Suppressor macrophage treated with lipopolysaccharide for 1 hour (primary cell): Measurements from ENCODE around the gene HNRNPAB.

Source experiments
- DNase-seq, 3 donors: peaks; one replicate each; pipeline ENCODE4 v3.0.0-alpha.2; 2020 to 2022

HNRNPAB gene

DNA sequence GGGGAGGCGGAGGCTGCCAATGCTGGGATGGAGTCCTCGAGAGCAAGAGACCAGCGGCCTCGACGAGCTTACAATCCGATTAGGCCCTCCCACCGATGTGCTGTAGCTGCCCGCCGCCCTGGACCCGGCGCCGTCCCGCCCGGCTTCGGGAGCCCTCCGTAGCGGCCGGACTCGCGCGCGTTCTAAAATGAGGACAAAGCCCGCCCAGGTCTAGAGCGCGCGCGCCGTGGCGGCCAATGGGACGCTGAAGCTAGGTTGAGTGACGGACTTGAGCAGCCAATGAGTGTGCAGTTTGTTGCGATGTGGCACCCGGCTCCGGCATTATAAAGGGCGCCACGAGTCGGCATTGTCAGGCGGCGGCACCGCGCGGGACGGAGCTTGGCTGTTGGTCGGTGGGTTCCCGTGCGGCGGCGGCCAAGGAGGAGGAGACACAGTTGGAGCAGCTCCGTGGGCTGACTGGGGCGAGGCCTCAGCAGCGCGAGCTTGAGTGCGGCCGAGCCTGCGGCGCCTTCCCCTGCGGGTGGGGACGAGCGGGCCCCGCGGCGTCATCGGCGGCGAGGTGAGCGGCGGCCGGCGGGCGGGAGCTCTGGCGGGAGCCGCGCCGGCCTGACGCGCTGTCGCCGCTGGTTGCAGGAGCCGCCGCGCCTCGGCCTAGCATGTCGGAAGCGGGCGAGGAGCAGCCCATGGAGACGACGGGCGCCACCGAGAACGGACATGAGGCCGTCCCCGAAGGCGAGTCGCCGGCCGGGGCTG is at the start of gene HNRNPAB:
HNRNPAB (plus strand) TSS at position 352 of the 753 bp plus-strand sequence; CDS start at position 657, 305 bp downstream.
- DNase-seq, result peak; percentile 97 to 99 (median 97)

DNA sequence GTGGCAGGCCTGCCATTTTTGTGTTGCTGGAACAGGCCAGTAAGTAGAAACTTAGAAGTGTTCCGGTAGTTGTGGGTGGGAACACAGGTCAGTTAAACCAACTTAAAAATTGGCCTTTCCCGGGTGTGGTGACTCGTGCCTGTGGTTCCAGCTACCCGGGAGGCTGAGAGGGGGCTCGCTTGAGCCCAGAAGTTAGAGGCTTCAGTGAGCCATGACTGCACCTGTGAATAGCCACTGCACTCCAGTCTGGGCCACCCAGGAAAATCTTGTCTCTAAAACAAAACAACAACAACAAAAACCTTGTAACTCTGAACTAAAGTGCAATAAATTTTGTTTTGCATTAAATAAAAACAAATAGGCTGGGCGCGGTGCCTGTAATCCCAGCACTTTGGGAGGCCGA is 49.3 kb upstream of the HNRNPAB start:
- no peak for DNase-seq

DNA sequence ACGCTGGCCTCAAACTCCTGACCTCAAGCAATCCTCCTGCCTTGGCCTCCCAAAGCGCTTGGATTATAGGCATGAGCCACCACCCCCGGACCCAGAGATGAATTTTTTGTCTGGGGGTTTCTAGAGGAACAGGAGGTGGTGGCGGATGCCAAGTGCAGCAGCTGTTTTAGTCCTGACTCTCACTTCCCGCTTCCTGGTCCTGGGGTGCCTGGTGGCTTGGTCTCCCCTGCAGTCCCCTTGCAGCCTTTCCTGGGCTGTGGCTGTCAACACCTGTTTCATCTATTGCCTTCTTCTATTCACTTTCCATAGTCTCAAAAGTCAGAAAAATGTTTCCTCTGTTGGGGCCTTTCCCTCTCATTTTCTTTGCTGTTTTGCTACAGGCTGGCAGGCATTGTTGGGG is 44.2 kb upstream of the HNRNPAB start:
- no peak for DNase-seq

DNA sequence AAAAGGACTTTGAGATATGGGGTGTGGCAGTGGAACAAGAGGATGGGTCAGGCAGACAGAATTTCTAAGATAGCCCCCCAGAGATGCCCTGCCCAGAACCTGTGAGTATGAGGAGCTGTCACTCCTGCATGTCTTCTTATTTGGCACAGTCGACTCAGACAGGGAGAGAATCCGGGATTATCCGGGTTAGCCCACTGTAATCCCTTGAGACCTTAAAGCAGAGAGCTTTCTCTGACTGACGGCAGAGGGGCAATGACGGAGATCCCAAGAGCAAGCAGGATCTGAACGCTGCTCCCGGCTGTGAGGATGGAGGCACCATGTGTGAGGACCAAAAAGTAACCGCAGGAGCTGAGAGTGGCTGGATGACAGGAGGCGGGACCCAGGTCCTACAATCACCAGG is 41.9 kb upstream of the HNRNPAB start:
- no peak for DNase-seq

DNA sequence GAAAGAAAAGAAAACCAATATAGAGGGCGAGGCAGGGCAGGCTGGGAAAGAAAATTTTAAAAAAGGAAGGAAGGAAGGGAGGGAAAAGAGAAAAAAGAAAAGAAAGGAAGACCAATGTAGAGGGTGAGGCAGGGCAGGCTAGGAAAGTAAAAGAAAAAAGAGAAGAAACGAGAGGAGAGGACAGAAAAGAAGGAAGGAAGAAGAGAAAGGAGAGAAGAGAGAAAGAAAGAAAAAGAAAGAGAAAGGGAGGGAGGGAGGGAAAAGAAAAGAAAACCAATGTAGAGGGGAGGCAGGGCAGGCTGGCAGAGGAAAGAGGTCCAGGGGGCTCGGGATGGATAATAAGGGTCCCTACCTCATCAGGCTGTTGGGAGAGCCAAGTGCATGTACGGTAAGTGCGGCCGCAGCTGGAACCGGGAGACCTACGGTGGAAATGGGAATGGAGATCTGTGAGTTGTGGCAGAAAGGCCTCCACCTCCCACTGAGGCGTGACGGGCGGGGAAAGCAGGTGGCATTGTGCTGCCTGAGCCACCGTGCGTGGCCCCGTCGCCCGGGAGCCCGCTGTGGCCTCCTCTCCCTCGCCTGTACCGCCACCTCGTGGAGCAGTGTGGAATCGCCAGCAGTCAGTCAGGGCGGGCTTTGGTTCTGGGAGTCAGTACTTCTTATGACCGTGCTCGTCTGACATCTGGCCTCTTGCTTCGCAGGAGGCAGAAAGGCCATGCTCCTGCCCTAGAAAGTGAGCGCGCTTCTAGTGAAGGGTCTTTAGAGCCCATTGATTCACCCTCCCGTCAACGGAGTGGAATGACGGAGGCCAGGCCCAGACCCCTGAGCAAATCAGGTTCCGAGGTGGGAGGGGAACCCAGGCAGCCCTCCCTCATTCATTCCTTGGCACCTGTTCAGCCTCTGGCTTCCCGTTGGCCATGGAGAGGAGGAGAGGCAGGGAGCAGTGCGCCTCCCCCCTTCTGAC is 40.3 kb upstream of the HNRNPAB start:
- DNase-seq, result peak; percentile 83 to 91 (median 90)

DNA sequence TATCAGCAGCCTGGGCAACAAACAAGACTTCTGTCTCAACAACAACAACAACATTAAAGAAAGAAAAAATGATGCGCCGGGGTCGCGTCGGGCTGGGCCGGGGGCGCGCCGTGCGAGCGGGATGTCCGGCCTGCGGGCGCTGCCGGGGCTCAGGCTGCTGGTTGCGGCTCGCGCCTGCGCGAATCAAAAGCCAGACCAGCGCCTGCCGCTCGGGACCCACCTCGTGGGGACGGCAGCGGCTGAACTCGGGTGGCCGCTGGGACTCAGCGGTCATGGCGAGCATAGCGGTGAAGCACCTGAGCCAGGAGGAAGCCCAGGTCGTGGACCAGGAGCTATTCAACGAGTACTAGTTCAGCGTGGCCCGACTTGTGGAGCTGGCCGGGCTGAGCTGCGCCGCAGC is 38.8 kb upstream of the HNRNPAB start:
- DNase-seq, result no peak

DNA sequence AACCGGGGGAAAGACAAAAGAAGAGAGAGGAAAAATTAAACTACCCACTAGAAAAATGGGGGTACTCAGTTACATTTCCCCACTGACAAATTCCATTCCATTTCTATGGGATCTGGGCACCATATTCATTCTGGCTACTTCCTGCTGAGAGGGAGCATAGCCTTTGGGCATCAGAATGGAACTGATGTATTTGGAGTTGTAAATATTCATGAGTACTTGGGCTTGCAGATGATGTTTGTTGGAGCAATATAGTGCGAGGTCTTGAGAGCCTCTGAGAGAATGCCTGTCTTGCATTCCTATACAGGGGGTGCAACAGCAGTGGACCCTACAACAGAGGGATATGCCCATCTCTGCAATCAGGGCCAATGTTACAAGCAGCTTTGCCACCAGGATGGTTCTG is 33.9 kb upstream of the HNRNPAB start:
- DNase-seq, result no peak

DNA sequence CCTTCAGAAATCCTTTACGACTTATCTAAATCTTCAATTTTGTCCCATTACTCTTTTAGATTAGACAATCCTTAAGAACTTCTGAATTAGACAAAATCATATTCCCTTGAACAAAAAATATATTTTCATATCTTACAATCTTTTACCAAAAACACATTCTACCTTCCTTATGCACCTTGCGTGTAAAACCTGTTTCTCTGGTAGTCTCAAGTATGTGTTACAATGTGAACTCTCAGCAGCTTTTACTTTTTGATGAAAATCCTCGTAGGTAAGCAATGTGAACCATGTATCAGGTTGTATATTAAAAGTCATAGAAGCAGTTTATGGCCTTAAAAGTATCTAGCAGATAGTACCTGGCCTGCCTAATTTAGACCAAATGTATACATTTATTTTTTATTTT is 29.9 kb upstream of the HNRNPAB start:
- no peak for DNase-seq

DNA sequence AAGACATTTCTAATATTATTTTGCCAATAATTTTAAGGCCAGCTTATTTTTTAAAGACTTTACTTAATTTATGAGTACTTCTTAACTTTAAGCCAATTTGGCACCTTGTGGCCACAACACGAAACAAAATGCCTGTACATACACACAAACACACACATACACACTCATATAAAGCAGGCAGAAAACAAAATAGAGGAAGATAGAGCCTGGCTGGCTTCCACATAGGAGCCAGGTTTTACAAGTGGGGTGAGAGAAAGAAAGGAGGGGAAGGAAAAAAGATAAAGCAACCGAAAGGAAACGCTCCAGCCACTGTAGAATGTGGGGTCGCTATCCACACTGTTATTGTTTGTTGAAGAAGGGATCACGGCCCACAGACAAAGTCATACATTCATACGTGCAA is 27.5 kb upstream of the HNRNPAB start:
- DNase-seq, result no peak

DNA sequence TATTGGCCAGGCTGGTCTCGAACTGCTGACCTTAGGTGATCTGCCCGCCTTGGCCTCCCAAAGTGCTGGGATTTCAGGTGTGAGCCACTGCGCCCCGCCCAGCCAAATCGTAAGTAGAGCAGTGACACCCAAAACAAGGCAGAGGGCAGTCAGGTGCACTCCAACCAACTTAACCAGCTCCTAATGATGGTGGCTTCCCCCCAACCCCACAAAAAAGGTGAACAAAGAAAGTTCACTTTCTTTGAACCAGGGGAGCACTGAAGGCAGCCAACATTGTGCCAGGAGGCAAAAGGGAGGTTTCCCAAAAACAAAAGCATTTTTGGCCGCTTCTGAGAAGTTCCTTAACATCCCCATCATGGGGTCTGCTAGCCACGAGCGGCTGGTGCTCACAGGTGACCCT is 26.8 kb upstream of the HNRNPAB start:
- DNase-seq, result no peak

DNA sequence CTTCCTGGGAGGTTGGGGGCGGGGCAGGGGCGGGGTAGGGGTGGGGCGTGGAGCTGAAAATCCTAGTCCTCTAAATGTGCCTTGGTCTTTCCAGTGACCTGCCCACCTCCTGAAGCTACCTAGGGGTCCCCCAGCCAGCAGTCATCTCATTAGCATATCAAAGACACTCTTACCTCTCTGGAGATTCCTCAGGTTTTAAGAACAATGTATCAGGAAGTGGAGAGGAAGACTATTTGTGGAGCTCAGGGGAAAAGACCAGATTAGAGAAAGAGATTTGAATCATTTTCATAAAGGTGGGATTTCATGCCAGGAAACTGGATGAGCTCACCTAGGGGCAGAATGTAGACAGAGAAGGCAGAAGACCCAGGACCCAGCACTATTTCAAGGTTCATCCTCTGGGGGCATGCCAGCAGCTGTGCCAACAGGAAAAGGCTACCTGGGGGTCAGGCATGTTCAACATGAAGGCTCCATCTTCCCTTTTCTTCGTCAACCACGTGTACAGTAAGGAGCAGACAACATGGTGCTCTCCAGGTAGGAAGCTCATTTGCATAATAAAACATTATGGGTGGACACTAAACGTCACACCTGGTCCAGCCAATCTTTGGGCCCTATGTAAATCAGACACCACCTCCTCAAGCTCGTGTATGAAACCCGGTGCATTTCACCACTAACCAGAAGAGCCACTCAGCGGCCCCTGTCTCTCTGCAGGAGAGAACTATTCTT is 24.0 kb upstream of the HNRNPAB start:
- DNase-seq, result no peak

DNA sequence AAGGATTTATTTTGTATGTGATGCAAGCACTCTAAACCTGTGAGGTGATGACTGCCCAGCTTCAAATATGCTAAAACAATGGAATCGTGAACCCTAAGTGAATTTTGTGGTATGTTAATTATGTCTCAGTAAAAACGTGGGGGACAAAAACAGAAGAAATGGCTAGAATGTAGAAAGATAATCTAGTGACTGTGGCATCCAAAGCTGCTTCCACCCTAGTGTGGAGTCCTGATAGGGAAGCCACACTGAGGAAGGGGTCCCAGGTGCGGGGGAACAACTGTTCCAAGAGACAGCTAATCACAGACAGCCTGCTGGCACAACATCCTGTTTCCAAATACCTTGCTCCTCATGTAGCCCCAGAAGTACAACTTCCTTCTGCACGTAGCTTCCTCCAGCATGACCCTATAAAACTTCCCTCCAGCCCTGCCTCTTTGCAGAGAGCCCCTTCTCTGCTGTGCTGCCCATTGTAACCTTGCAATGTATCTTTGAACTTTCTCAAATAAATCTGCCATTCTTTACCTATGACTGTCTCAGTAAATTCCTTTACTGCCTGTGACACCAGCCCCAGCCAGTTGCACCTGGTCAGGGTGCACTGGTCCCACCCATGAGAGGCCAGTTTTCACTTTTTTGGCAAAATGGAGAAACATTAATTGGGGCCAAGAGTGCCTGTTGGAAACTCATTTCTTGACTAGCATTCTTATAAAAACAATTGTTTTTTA is 22.0 kb upstream of the HNRNPAB start:
- peak in 2 of 3 donors; percentile 17 to 21 for DNase-seq

DNA sequence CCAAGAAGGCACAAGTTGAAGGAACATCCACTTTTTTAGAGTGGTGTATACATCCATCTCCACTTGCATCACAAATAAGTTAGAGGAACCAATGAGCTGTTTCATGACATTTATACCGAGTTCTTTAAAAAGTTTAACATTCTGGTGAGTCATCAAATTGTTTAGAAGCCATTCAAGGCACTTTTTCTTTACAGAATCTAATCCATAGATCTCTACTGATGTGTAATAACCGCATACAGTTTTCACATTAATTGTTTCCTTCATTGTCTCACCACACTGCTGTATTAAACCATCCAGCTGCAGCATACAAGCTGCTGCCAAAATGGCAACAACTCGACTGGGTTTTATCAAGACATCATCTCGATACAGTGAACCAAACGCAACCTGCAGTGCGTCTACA is 17.9 kb upstream of the HNRNPAB start:
- peak in 2 of 3 donors; percentile 45 to 46 for DNase-seq

DNA sequence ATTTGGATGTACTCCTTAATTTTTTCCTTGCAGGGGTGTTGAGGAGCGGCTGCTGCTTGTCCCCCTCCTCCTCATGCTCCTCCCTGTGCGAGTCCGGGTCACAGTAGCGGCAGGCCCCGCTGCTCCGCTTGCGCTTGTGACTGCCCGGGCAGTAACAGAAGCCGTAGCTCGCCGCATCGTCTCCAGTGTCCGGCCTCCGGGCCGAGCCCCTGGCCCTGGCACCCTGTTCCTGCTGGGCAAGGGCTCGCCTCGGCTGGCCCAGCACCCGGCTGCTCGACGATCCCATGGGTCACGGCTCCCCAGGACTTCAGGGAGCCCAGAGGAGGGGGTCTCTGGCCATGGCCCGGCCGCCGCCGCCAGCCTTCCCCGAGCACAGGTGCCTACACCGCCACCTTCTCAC is 17.3 kb upstream of the HNRNPAB start, which contains the start of gene GMCL2:
GMCL2 (minus strand) TSS at position 358 of the 400 bp plus-strand sequence; CDS start at position 286, 72 bp downstream.
- DNase-seq, result no peak

DNA sequence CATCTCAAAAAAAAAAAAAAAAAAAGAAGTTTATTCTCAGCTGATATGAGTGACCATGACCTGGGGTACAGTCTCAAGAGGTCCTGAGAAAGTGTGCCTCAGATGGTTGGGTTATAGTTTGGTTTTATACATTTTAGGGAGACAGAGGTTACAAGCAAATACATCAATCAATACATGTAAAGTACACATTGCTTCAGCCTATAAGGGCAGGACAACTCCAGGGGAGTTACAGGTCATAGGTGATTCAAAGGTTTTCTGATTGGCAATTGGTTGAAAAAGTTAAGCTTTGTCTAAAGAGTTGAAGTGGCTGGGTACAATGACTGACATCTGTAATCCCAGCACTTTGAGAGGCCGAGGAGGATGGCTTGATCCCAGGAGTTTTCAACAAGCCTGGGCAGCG is 14.9 kb upstream of the HNRNPAB start:
- no peak for DNase-seq

DNA sequence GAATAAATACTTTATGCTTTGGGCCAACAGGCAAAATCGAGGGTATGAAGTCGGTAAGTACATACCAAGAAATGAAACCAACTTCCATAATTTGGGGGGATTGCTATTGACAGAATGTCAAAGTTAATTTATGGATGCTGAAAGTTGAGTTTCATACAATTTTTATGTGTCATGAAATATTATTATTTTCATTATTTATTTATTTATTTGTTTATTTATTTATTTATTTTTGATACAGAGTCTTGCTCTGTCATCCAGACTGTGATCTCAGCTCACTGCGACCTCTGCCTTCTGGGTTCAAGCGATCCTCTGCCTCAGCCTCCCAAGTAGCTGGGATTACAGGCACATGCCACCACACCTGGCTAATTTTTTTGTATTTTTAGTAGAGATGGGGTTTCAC is 12.7 kb upstream of the HNRNPAB start:
- no peak for DNase-seq

DNA sequence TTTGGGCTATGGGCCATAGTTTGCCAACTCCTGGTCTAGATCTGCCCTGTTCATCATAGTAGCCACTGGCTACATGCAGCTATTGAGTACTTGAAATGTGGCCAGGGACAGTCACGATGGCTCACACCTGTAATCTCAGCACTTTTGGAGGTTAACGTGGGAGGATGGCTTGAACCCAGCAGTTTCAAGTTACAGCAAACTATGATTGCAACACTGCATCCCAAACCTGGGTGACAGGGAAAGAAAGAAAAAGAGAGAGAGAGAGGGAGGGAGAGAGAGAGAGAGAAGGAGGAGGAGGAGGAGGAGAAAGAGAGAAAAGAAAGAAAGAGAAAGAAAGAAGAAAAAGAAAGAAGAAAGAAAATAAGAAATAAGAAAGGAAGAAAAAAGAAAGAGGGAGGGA is 12.1 kb upstream of the HNRNPAB start:
- no peak for DNase-seq

DNA sequence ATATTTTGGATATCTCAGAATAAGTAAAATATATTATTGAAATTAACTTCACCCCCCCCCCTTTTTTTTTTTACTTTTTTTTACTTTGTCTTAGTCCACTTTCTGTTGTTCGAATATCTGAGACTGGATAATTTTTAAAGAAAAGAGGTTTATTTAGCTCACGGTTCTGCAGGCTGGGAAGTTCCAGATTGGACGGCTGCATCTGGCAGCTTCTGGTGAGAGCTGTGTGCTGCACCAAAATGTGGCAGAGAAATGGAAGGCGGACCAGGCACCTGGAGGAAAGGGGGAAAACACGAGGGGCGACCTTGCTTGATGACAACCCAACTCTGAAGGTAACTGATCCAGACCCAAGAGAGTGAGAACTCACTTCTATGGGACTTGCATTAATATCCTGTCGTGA is 11.5 kb upstream of the HNRNPAB start:
- DNase-seq, result no peak

DNA sequence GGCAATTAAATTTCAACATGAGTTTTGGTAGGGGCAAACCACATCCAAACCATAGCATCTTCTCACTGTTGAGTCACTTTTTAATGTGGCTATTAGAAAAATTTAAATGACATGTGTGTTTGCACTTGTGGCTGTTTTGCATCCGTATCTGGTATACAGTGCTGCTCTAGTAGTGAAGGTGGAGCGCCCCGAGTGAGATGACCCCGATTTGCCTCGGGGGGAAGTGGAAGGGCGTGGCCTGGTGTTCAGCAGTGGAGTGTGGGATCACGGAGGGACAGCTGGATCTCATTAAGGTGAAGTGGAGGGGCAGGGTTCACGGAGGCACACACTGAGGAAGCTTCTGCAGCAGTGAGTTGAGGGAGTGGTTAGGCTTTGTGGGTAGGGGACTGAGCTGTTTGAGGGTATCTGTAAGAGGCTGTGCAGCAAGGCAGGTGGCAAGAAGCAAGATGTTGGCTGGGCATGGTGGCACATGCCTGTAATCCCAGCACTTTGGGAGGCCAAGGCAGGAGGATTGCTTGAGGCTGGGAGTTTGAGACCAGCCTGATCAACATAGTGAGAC is 11.0 kb upstream of the HNRNPAB start:
- no peak for DNase-seq

DNA sequence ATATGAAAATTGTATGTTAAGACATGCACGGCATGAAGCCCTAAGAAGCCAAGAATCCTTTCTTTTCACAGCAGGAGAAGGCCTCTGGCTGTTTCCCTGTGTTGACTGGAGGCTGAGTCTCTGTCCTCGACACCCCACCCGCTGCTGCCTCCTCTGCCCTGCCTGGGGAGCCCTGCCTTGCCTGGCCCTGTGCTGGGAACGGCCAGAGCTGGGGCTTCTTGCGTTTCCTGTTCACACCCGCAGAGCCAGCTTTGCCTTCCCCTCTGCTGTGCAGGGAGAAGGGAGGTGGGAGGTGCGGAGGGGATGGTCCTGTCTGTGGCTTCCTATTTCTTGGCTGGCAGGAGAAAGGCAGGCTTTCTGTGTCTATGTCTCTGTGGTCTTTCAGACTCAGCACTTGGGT is 10.3 kb upstream of the HNRNPAB start:
- DNase-seq, result peak; percentile 35 to 58 (median 38)

DNA sequence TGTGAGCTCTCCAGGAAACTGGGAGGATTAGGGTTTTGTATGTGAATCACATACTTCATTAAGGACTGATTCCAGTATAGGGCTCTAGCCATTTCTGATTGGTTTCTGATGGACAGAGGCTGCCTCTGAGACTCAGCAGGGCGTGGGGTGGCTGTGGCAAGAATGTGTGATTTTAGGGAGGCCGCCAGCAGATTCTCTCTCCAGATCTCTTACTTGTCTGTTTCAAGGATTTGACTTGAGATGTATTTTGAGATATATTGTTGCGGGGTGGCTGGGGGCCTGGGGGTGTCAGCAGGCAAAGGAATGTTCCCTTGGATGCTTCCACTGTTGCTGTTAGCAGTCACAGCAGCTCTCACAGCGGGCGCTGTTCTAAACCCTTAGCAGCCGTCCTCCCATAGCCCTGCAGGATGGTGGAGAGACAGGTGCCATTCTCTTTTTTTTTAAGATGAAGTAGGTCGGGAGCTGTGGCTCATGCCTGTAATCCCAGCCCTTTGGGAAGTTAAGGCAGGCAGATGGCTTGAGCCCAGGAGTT is 8.0 kb upstream of the HNRNPAB start:
- no peak for DNase-seq

DNA sequence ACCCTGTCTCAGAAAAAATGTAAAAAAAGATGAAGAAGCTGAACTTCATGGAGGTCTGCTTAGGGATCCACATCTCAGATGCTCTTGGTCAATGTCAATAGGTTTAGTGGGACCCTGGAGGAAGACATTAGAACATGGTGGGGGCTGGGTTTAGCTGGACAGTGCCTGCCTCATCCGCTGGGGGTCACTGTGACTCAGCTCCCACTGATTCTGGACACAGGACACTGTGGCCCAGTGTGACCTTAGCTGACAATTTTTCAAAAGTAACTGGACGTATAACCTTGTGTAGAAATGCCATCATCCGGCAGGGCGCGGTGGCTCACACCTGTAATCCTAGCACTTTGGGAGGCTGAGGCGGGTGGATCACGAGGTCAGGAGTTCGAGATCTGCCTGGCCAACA is 7.3 kb upstream of the HNRNPAB start:
- no peak for DNase-seq
